NCI-H526 (cell line): ENCODE results near the gene GPC6.
"Not testable (repeated sequence)": the region's sequence is repeated elsewhere in the genome, so short reads cannot be mapped to it uniquely, and the experiment has no call there.

Source experiments
- DNase-seq, 2 experiments: peaks; one replicate each; lab custom pipeline; 2025; lab: John Stamatoyannopoulos, UW

GPC6 gene

DNA sequence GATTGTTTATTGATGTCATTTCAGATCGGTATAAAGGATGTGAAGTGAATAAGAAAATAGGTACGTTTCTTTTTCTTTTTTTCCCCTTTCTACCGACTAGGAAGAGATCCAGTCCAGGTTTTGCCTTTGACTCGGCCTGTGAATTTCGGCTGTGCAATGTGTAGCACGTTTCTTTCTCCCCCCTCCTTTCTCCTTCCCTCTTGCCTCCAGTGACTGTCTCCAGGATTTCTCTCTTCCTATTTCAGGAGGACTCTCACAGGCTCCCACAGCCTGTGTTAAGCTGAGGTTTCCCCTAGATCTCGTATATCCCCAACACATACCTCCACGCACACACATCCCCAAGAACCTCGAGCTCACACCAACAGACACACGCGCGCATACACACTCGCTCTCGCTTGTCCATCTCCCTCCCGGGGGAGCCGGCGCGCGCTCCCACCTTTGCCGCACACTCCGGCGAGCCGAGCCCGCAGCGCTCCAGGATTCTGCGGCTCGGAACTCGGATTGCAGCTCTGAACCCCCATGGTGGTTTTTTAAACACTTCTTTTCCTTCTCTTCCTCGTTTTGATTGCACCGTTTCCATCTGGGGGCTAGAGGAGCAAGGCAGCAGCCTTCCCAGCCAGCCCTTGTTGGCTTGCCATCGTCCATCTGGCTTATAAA, at the start of gene GPC6:
TSS of gene GPC6 (plus strand) at position 185 of the 657 bp plus-strand sequence.
- DNase-seq: peak; percentile 89 to 92

GRCh38 chr13:93180356-93180969, 46.1 kb upstream of the GPC6 start:
- DNase-seq: no peak

GRCh38 chr13:93182406-93182805, 44.2 kb upstream of the GPC6 start:
- DNase-seq: no peak

DNA sequence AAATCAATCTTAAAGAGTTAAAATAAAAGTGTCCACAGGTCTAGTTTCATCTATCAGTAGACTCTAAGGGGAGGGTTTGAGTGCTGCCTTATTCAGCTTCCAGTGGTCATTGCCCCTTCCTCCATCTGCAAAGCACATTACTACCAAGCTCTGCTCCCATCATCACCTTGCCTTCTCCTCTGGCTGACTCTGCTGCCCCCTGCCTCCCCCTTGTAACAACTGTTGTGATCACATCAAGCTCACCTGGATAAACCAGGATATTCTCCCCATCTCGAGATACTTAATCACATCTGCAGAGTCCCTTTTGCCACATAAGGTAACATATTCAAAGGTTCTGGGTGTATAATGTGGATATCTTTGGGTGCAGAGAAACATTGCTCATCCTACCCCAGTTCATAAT, 43.3 kb upstream of the GPC6 start:
- DNase-seq: peak in 1 of 2 experiments; percentile 34

GRCh38 chr13:93190006-93190405, 36.6 kb upstream of the GPC6 start:
- DNase-seq: no peak

- no peak for DNase-seq
Observed at GRCh38 chr13:93193682-93194081, 32.9 kb upstream of the GPC6 start.

GRCh38 chr13:93199856-93200255, 26.8 kb upstream of the GPC6 start:
- no peak for DNase-seq

DNA sequence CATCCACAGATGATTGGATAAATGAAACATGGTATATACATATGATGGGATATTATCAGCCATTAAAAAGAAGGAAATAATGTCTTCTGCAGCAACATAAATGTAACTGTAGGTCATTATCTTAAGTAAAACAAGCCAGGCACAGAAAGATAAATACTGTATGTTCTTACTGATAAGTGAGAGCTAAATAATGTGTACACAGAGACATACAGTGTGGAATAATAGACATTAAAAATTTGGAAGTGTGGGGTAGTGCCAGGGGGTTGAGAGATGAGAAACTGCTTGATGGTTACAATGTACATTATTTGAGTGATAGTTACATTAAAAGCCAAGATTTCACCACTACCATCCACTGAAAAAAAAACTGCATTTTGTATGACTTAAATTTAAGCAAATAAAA, 26.0 kb upstream of the GPC6 start:
- DNase-seq: no peak

- no peak for DNase-seq
Observed at GRCh38 chr13:93201992-93202558, 24.5 kb upstream of the GPC6 start.

DNA sequence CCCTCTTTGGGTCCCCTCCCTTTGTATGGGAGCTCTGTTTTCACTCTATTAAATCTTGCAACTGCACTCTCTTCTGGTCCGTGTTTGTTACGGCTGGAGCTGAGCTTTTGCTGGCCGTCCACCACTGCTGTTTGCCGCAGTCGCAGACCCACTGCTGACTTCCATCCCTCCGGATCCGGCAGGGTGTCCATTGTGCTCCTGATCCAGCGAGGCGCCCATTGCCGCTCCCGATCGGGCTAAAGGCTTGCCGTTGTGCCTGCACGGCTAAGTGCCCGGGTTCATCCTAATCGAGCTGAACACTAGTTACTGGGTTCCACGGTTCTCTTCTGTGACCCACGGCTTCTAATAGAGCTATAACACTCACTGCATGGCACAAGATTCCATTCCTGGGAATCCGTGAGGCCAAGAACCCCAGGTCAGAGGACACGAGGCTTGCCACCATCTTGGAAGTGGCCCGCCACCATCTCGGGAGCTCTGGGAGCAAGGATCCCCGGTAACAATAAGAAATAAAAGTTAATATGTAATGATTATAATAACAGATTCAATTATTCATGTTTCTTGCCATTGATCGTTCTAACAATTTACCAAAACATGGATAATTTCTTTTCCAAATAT, 19.7 kb upstream of the GPC6 start:
- DNase-seq: not testable (repeated sequence)

- no peak for DNase-seq
Observed at GRCh38 chr13:93216122-93216521, 10.5 kb upstream of the GPC6 start.

DNA sequence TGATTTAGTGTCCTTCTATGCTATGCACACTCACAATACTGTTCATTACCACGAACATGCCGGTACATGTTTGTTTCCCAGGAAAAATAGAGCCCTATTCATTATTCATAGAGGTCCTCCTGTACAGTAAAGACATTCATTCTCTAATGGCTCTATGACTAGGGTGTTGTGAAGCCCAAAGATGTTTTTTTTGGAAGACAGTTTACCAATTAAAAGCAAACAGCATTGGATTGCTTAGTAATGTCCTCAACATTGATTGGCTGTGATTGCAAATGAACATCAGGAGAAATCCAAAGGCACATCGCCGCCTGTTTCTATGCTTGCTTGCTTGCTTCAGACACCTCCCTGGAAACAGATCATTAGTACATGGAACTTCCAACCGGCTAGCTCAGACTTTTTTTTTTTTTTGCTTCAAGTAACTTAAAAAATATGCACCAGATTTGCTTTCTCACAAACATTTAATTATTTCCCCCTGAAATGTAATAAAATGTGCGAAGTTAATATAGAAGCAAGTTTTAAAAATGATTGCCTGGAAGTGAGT, 8.8 kb upstream of the GPC6 start:
- DNase-seq: peak; percentile 66 to 69

DNA sequence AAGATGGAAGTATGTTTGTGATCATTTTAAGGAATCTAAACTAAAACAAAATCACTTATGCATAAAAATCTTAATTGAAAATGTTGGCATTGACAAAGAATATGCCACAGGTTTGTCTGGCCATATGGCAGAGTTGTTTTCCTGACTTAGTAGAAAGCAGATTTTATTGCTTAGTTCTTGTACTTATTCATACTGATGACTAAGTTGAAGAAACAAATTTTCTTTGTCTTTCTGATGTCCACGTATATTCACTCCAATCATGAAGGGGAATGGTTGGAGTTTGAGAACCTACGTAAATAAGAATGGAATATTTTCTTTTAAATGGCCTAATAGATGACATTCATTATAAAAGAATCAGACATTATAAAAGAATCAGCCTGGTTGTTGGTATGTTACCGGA, 8.0 kb upstream of the GPC6 start:
- DNase-seq: no peak

DNA sequence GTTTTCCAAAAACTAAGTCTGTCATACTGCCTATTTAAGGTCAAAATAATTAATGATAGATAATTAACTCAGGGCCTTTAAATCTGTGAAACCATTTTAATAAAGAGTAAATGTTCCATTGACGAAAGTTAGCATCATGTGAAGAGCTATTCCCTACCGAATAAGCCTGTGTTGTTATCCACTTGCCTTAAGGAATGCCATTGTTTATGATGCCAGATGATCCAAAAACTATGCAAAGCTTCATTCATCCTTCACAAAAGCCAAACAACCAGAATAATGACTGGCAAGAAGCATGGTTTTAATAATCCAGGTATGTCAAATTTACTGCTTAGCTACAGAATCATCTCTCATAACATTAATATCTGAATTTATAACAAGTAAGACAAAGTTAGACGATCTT, 6.5 kb upstream of the GPC6 start:
- DNase-seq: peak in 1 of 2 experiments; percentile 19

GRCh38 chr13:93222976-93223375, 3.6 kb upstream of the GPC6 start:
- no peak for DNase-seq

- no peak for DNase-seq
Observed at GRCh38 chr13:93224535-93224934, 2.1 kb upstream of the GPC6 start.

DNA sequence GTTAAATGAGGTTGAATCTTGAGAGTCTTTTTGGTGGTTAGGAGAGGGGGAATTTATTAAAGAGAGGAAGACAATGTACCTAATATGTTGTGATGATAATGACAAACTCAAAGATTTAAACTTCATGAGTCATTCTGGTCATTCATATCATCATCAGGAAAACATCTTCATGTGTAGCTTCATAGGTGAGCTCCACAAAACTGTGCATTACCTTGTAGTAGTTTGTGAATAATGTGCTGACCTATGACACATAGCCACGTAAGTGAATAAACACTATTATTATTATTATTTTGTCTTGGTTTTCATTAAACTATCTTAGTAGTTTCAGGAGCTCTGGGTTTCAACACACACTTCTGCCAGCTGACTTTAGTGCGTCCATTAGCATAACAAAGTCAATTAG, 997 bp upstream of the GPC6 start:
- no peak for DNase-seq

DNA sequence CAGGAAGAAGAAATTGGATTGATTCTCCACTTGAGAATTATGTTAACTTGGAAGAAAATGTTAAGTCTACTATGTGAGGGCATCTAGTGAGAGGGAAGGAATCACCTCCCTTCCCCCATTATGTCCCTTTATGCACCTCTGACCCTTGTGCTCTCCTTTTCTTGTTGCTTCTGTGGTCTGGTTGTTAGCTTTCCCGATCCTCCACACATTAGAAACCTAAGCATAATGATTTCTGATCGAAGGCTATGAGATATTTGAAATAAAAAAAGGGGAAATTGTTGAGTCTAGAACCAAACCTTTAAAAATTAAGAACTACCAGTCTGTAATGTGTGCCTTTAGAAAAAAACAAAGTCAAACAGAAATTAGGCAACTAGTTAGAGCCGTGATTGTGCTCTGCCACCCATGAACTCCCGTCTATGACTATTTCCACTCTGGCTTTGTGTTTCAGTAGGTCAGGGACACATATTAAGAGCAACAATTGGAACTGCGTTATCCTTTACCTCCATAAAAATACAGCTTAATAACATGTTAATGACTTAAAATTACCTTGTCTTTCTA, 463 bp upstream of the GPC6 start:
- DNase-seq: no peak

DNA sequence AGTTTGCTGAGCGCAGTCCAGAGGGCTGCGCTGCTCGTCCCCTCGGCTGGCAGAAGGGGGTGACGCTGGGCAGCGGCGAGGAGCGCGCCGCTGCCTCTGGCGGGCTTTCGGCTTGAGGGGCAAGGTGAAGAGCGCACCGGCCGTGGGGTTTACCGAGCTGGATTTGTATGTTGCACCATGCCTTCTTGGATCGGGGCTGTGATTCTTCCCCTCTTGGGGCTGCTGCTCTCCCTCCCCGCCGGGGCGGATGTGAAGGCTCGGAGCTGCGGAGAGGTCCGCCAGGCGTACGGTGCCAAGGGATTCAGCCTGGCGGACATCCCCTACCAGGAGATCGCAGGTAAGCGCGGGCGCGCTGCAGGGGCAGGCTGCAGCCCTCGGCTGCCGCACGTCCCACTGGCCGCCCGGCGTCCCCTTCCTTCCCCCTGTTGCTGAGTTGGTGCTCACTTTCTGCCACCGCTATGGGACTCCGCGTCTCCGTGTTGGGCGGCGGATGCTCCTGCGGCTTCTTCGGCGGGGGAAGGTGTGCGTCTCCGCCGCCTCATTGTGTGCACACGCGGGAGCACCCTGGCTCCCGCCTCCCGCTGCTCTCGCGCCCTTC, 772 bp downstream of the GPC6 start:
- peak; percentile 88 to 91 for DNase-seq

GRCh38 chr13:93227878-93228642, 1.5 kb downstream of the GPC6 start:
- peak; percentile 94 to 95 for DNase-seq

- DNase-seq: no peak
Observed at GRCh38 chr13:93228643-93228937, 2.0 kb downstream of the GPC6 start.
